GF-D8 (cell line): ENCODE data around the gene CD4.

Experiments
- DNase-seq: peaks from one replicate; lab custom pipeline; 2025; lab: John Stamatoyannopoulos, UW

CD4 gene

GRCh38 chr12:6765048-6765633 lies 24.2 kb upstream of the CD4 start:
- DNase-seq, result no peak

DNA sequence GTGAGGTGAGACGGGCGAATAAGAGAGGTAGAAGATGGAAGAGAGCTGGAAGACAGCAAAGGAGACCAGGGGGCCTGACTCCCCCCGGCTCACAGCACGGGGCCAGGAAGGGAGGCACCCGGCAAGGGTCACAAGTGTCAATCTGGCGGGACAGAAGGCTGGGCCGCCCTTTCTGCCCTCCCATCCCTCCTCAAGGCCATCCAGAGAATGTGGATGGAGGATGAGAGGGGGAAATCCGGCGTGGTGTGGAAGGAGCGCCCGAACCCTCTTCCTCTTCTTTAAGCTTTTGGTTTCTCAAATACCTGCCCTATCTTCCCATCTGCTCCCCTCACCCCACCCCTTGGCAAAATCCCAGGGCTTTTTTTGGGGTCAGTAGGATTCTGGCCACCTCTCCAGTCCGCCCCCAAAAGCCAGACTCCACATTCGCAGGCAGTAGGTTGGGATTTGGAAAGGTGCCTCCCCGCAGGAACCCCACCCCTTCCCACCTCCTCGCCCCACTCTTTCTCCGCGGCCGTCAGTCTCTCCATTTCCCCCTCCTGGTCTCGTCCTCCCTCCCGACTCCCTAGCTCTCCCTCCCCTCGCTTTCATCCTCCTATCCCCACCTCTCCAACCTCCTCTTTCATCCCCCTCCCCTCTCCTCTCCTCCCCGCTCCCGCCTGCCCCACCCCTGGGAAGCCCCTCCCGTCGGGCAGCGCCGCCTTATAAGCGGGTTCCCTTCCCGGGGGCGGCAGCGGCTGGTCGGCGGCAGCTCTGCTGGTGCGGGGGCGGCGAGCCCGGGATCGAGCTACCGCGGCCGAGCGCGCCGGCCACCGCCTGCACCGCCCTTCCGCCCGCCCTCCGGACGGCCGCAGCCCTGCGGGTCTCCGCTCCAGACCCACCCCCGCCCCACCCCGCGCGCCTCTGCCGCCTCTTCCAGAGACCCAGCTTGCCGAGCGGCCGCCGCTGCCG lies 23.4 kb upstream of the CD4 start, which contains the start of gene PTMS:
Gene PTMS, plus strand, starts transcription at position 730 of the 948 bp plus-strand sequence. CDS start 343 bp downstream, outside the sequence.
- no peak for DNase-seq

- DNase-seq, result no peak
Observed at GRCh38 chr12:6766651-6767349, 22.5 kb upstream of the CD4 start.

GRCh38 chr12:6767353-6768319 lies 21.7 kb upstream of the CD4 start:
- no peak for DNase-seq

DNA sequence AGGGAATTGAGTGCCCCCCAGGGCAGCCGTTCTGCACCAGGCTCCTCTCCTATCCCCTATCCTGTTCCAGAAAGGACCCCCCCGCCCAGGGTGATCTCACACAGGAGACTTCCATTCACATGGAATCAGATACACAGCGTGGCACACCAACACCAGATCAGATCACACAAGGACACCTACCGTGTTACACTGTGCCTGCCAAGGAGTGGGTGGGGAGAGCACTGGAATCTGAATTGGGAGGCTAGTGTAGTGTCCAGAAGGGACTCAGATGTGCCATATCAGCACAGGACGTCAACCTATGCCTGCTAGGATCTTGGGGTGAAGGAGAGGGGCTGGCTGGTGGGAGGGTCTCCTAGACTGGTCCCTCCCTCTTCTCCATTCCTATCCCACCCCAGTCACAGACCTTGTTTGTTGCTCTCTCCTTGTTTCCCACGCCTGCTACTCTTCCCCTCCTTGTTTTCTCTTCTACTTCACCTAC lies 20.9 kb upstream of the CD4 start:
- DNase-seq, result no peak

DNA sequence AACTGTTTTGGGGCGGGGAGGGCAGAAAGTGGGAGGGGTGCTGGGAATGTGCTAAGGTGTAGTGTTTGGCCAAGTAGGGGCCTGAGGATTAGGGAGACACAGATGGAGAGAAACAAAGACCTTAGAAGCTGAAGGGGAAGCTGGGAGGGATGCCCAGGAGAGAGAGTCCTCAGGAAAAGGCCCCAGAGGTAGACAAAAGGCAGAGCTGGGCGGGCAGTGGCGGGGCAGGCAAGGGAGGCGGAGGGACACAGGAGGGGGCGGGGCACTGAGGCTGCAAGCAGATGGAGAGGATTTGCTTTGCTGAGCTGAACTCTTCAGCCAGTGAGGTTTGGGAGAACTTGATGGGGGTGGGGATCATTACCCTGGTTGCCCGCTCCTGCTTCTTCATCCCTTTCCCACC lies 20.3 kb upstream of the CD4 start:
- DNase-seq, result no peak

GRCh38 chr12:6769666-6770065 lies 19.7 kb upstream of the CD4 start:
- no peak for DNase-seq

DNA sequence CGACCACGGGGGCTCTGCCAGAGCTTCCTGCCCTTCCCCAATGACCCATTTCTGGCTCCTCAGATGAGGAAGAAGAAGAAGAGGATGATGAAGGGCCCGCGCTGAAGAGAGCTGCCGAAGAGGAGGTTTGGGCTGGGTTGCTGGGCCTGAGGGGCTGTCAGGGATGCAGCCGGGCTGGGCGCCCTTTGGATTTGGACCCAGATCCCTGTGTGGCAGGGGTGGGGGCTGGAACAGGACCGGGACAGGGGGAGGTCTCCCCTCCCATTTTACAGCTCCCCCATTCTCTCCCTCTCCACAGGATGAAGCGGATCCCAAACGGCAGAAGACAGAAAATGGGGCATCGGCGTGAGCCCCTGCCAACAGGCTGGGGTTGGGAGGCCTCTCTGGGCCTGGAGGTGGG lies 19.2 kb upstream of the CD4 start:
- no peak for DNase-seq

DNA sequence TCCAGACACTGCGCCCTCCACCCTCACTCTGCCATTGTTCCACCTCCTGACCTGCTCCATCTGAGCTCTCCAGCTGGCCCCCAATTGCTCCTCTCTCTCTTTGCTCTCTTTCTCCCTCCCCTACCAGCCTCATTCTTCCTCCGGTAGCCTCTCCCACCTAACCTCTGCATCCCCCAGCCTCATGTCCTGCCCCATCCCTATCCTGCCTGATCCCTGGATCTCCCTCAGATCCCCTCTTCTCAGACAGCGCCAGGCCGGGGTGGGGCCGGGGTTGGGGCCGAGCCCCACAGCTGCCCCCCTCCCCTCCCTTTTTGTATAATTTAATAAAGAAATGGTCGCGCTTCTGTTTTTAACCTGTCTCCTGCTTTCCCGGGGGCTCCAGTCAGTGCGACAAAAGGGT lies 18.7 kb upstream of the CD4 start:
- no peak for DNase-seq

GRCh38 chr12:6771091-6771495 lies 18.2 kb upstream of the CD4 start:
- DNase-seq, result no peak

- DNase-seq, result no peak
Observed at GRCh38 chr12:6771509-6772330, 17.6 kb upstream of the CD4 start.

- no peak for DNase-seq
Observed at GRCh38 chr12:6772331-6772695, 17.0 kb upstream of the CD4 start, which contains the start of gene LAG3. Gene LAG3 (plus strand): TSS chr12:6772520. CDS start chr12:6772853, 333 bp downstream.

- no peak for DNase-seq
Observed at GRCh38 chr12:6772726-6773589, 16.4 kb upstream of the CD4 start.

DNA sequence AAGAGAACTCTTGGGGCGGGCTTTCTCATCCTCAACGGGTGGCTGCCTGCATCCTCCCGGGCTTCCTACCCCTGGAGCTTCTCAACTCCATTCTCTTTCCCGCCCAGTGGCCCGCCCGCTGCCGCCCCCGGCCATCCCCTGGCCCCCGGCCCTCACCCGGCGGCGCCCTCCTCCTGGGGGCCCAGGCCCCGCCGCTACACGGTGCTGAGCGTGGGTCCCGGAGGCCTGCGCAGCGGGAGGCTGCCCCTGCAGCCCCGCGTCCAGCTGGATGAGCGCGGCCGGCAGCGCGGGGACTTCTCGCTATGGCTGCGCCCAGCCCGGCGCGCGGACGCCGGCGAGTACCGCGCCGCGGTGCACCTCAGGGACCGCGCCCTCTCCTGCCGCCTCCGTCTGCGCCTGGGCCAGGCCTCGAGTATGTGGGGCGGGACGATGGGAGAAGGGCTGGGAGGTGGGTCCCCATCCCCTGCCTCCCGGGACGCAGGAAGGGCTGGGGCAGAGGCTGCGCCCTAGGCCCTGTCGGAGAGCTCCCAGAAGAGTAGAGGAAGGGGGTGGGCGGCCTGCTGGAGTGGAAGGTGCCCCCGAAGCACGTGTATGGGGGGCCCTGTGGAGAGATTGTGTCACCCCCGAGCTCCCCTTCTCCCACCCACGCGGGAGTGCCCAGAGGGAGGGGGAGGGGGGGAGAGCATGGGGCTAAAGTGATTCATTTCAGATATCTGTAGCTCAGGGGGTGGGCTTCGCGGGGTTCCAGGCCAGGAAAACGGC lies 15.6 kb upstream of the CD4 start:
- no peak for DNase-seq

DNA sequence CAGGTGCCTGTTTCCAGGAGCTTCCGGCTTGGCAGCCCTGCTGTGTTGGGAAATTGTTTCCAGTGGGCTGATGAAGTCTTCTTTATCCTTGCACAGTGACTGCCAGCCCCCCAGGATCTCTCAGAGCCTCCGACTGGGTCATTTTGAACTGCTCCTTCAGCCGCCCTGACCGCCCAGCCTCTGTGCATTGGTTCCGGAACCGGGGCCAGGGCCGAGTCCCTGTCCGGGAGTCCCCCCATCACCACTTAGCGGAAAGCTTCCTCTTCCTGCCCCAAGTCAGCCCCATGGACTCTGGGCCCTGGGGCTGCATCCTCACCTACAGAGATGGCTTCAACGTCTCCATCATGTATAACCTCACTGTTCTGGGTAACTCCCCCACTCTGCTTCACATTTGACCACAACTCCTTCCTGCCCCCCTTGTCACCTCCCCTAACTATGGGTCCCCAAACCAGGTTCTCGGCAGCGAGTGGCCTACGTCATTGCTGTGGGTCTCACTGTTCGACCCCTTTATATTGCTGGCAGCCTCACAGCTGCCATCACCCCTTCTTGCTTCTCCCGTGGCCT lies 14.7 kb upstream of the CD4 start:
- DNase-seq, result no peak

GRCh38 chr12:6775185-6776174 lies 13.8 kb upstream of the CD4 start:
- DNase-seq, result no peak

DNA sequence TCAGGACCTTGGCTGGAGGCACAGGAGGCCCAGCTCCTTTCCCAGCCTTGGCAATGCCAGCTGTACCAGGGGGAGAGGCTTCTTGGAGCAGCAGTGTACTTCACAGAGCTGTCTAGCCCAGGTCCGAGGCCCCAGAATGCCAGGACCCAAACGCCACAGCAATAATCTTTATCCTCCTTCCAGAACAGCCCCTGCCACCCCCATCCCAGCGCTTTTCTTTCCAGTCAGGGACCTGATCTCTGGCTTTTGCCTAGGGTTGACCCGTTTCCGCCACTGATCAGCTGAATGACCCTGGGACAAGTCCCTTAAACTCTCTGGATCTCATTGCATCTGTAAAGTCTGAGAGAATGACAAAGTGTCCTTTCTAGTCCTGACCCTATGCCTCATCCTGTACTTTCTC lies 11.9 kb upstream of the CD4 start:
- no peak for DNase-seq
